HepG2 (cell line): ENCODE measurements around the gene NOXO1. TPM values are rescaled to one million over a fixed set of nuclear protein-coding genes. Genes with fewer than 3 reads are reported as not detected.

ENCODE experiments used
- MATR3 ChIP-seq: sonication (generic); formaldehyde crosslinking; IDR thresholded peaks from 2 replicates; pipeline ENCODE4 v1.4.0; 2020; ENCODE audit warnings: missing genetic modification reagents
- MAZ ChIP-seq, 2 experiments: sonication (generic) in 1 of 2; formaldehyde crosslinking in 1 of 2; IDR thresholded peaks; 2 replicates each; pipeline versions ENCODE4 v1.5.0 to v1.6.1; 2012 to 2020; ENCODE audit warnings: low read depth in 2 of 2, mild to moderate bottlenecking in 2 of 2, borderline replicate concordance in 1 of 2, improper control_type of control experiment in 1 of 2, low read length in 1 of 2, missing genetic modification reagents in 1 of 2, moderate library complexity in 1 of 2
- MYC ChIP-seq: sonication (generic); formaldehyde crosslinking; IDR thresholded peaks from 2 replicates; pipeline ENCODE4 v1.9.0; 2021; ENCODE audit warnings: missing genetic modification reagents, borderline replicate concordance
- SNAPC2 ChIP-seq: sonication (generic); formaldehyde crosslinking; IDR thresholded peaks from 2 replicates; pipeline ENCODE4 v1.8.1; 2022; ENCODE audit warnings: mild to moderate bottlenecking, missing genetic modification reagents
- YEATS2 ChIP-seq: sonication (generic); formaldehyde crosslinking; IDR thresholded peaks from 2 replicates; pipeline ENCODE4 v1.4.0; 2020; ENCODE audit warnings: missing genetic modification reagents, borderline replicate concordance
- ZBTB7A ChIP-seq: sonication (generic); formaldehyde crosslinking; IDR thresholded peaks from 2 replicates; pipeline ENCODE4 v1.8.0; 2022; ENCODE audit warnings: mild to moderate bottlenecking, missing genetic modification reagents
- ZNF232 ChIP-seq: sonication (generic); formaldehyde crosslinking; IDR thresholded peaks from 2 replicates; pipeline ENCODE4 v1.4.0; 2020; ENCODE audit warnings: missing genetic modification reagents, borderline replicate concordance
- ZNF333 ChIP-seq: sonication (generic); formaldehyde crosslinking; IDR thresholded peaks from 2 replicates; pipeline ENCODE4 v1.4.0; 2020; ENCODE audit warnings: mild to moderate bottlenecking, missing genetic modification reagents, borderline replicate concordance
- ZNF570 ChIP-seq: sonication (generic); formaldehyde crosslinking; IDR thresholded peaks from 2 replicates; pipeline ENCODE4 v1.4.0; 2020; ENCODE audit warnings: mild to moderate bottlenecking, missing genetic modification reagents, borderline replicate concordance
- ZZZ3 ChIP-seq: sonication (generic); formaldehyde crosslinking; IDR thresholded peaks from 2 replicates; pipeline ENCODE4 v1.4.0; 2020; ENCODE audit warnings: missing genetic modification reagents, mild to moderate bottlenecking, borderline replicate concordance
- polyA plus RNA-seq, 8 experiments: library from polyadenylated mRNA; depleted of rRNA in 3 of 8; stranded (reverse) in 7 of 8; unstranded in 1 of 8; fragments of >200 nt; fragmentation: Illumina TruSeq in 4 of 8; extraction: Trizol in 4 of 8; gene quantifications; 2 replicates each; pipeline versions ENCODE4 v1.2.1 to v1.2.3, GENCODE V29; 2011 to 2016; ENCODE audit warnings: low read depth in 4 of 8, missing spikeins in 1 of 8, mixed read lengths in 1 of 8; ENCODE audit not compliant: insufficient read depth in 1 of 8
- total RNA-seq, 5 experiments: library from RNA; depleted of rRNA; stranded (reverse); fragments of >200 nt; fragmentation: Illumina TruSeq; extraction: Trizol; gene quantifications; 2 replicates each; pipeline ENCODE4 v1.2.3, GENCODE V29; 2016; ENCODE audit warnings: low read depth in 1 of 5
- TF ChIP-seq, protein P1 (sequence below): sonication (generic); formaldehyde crosslinking; conservative IDR thresholded peaks from 2 replicates; pipeline ENCODE4 v1.8.1; 2023; ENCODE audit warnings: missing genetic modification reagents
- TF ChIP-seq, protein P2 (sequence below): sonication (generic); formaldehyde crosslinking; IDR thresholded peaks from 2 replicates; pipeline ENCODE4 v1.5.1; 2020; ENCODE audit warnings: mild to moderate bottlenecking, missing genetic modification reagents
- TF ChIP-seq, protein P3 (sequence below): sonication (generic); formaldehyde crosslinking; IDR thresholded peaks from 2 replicates; pipeline ENCODE4 v1.4.0; 2020; ENCODE audit warnings: mild to moderate bottlenecking, missing genetic modification reagents
- TF ChIP-seq, protein P4 (sequence below): sonication (generic); formaldehyde crosslinking; IDR thresholded peaks from 2 replicates; pipeline ENCODE4 v1.9.0; 2021; ENCODE audit warnings: mild to moderate bottlenecking, missing genetic modification reagents

Gene NOXO1
- total and polyA plus RNA-seq, 2 of the 13 experiments (the other 11 are each of a cell fraction or from before 2014, with no cell fraction given), result 0.69 to 1.4 TPM

DNA sequence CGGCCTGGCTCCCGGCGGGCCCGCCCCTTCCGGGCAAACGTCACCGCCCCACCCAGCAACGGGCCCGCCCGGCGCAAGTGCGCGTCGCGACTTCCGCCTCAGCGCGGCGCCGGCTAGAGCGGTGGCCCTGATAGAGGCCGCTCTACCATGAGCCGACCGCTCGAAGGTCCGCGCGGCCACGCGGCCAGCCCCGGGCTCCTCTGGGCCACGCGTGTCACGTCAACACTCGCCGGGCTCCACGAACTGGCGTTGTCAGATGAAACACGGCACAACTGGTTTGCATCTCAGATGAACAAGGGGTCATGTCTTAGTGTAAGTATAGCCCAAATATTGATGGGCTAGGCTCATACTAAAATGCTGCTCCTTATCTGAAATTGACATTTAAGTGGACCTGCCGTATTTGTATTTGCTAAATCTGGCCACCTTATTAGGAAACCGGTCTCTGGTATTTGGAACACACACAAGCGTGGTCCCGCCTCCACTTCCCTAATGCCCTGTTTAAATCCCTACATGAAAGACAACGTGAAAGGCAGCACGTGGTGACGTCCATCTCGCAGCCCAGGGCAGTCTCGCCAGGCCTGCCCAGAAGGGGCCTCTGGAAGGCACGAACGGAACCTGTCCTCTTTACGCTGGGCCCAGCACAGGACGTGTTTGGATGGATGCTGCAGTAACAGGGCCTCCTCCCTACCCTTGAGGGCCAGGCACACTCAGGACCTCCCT is 28.7 kb upstream of the NOXO1 start, which contains the start of gene ZNF598 (continued):
- TF ChIP-seq ZZZ3 (CRISPR knock-in tag) (no peak; the same call in 1 of the 2 replicates), SNAPC2 (no peak), ZBTB7A (no peak), MYC (peak; percentile 98), ZNF232 (no peak), MATR3 (no peak), ZNF333 (CRISPR knock-in tag) (no peak), MAZ (IDR thresholded peaks at IDR 0.05; ENCODE audit: borderline replicate concordance, low read depth, low read length) (no peak), MAZ (CRISPR knock-in tag; IDR thresholded peaks at IDR 0.05; ENCODE audit: low read depth) (no peak), YEATS2 (CRISPR knock-in tag) (peak; percentile 83), ZNF570 (no peak)
- TF ChIP-seq, protein P1, sequence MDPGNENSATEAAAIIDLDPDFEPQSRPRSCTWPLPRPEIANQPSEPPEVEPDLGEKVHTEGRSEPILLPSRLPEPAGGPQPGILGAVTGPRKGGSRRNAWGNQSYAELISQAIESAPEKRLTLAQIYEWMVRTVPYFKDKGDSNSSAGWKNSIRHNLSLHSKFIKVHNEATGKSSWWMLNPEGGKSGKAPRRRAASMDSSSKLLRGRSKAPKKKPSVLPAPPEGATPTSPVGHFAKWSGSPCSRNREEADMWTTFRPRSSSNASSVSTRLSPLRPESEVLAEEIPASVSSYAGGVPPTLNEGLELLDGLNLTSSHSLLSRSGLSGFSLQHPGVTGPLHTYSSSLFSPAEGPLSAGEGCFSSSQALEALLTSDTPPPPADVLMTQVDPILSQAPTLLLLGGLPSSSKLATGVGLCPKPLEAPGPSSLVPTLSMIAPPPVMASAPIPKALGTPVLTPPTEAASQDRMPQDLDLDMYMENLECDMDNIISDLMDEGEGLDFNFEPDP (CRISPR knock-in tag), result peak; percentile 62; the same call in 1 of the 2 replicates
- TF ChIP-seq, protein P2, sequence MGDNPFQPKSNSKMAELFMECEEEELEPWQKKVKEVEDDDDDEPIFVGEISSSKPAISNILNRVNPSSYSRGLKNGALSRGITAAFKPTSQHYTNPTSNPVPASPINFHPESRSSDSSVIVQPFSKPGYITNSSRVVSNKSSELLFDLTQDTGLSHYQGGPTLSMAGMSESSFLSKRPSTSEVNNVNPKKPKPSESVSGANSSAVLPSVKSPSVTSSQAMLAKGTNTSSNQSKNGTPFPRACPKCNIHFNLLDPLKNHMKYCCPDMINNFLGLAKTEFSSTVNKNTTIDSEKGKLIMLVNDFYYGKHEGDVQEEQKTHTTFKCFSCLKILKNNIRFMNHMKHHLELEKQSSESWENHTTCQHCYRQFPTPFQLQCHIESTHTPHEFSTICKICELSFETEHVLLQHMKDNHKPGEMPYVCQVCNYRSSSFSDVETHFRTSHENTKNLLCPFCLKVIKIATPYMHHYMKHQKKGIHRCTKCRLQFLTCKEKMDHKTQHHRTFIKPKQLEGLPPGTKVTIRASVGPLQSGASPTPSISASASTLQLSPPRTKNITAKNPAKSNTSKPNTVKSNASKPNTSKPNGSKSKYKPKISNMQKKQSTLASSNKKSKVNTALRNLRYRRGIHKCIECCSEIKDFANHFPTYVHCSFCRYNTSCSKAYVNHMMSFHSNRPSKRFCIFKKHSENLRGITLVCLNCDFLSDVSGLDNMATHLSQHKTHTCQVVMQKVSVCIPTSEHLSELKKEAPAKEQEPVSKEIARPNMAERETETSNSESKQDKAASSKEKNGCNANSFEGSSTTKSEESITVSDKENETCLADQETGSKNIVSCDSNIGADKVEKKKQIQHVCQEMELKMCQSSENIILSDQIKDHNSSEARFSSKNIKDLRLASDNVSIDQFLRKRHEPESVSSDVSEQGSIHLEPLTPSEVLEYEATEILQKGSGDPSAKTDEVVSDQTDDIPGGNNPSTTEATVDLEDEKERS, result peak; percentile 74
- TF ChIP-seq, protein P3, sequence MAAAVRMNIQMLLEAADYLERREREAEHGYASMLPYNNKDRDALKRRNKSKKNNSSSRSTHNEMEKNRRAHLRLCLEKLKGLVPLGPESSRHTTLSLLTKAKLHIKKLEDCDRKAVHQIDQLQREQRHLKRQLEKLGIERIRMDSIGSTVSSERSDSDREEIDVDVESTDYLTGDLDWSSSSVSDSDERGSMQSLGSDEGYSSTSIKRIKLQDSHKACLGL, result peak; percentile 90
- TF ChIP-seq, protein P4, sequence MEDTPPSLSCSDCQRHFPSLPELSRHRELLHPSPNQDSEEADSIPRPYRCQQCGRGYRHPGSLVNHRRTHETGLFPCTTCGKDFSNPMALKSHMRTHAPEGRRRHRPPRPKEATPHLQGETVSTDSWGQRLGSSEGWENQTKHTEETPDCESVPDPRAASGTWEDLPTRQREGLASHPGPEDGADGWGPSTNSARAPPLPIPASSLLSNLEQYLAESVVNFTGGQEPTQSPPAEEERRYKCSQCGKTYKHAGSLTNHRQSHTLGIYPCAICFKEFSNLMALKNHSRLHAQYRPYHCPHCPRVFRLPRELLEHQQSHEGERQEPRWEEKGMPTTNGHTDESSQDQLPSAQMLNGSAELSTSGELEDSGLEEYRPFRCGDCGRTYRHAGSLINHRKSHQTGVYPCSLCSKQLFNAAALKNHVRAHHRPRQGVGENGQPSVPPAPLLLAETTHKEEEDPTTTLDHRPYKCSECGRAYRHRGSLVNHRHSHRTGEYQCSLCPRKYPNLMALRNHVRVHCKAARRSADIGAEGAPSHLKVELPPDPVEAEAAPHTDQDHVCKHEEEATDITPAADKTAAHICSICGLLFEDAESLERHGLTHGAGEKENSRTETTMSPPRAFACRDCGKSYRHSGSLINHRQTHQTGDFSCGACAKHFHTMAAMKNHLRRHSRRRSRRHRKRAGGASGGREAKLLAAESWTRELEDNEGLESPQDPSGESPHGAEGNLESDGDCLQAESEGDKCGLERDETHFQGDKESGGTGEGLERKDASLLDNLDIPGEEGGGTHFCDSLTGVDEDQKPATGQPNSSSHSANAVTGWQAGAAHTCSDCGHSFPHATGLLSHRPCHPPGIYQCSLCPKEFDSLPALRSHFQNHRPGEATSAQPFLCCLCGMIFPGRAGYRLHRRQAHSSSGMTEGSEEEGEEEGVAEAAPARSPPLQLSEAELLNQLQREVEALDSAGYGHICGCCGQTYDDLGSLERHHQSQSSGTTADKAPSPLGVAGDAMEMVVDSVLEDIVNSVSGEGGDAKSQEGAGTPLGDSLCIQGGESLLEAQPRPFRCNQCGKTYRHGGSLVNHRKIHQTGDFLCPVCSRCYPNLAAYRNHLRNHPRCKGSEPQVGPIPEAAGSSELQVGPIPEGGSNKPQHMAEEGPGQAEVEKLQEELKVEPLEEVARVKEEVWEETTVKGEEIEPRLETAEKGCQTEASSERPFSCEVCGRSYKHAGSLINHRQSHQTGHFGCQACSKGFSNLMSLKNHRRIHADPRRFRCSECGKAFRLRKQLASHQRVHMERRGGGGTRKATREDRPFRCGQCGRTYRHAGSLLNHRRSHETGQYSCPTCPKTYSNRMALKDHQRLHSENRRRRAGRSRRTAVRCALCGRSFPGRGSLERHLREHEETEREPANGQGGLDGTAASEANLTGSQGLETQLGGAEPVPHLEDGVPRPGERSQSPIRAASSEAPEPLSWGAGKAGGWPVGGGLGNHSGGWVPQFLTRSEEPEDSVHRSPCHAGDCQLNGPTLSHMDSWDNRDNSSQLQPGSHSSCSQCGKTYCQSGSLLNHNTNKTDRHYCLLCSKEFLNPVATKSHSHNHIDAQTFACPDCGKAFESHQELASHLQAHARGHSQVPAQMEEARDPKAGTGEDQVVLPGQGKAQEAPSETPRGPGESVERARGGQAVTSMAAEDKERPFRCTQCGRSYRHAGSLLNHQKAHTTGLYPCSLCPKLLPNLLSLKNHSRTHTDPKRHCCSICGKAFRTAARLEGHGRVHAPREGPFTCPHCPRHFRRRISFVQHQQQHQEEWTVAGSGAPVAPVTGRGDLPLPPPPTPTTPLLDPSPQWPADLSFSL, result no peak
